Measurements from ENCODE around the gene HOXA6. TPM values are rescaled to one million over a fixed set of nuclear protein-coding genes. Genes with fewer than 3 reads are reported as not detected.
A peak's percentile ranks its signal among the peaks of the same experiment; 100 is the strongest.

HOXA6 gene
- total RNA-seq, 1 donor from 2014 or later: not detected

DNA sequence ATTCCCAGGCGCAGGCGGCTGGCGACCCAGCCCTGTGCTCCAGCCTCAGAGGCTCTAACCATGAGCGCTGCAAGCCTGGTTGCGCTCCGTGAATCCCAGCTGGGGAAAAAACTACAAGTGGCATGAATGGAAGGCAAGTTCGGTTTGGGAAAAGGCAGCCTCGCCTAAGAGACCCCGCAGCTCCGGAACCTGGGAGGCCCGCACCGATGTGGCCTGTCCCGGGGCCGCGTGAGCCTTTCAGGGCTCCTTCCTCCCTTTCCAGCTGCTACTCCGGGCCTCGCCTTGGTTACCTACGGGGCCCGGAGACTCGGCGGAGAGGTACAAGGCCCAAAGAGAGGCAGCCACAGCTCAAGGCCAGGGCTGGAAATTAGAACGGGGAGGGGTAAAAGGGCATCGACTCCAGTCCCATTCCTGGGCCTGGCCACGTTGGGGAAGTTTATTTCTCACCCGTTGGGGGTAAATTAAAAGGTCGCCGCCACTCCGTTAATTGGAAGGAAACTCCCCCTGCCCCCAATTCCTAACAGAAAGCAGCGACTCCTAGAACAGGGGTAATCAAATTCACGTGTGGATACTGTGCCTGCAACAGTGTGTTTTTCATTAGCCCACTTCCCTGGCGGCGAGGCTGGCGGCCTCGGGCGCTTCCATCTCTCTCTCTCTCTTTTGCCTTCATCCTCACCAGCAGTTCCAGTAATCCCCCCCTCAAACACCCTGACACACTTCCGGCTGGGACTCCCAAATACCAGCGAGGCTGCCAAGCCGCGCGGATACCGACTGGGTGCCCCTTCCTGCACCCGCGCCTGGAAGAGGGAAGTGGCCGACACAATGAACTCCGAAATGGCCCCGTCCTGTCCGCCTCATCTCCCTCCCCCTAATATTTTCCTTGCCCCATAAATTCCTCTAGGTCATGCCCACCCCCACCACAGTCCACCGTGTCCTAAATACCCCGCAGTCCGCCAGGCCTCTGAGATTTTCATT is 19.2 kb upstream of the HOXA6 start:
- Histone ChIP-seq H3K4me1 (no peaks in the 10 kb centered on the region), H3K27ac (no peak overlapping the region), H3K9me3 (ENCODE audit: low read depth) (no peaks in the 10 kb centered on the region), H3K9ac (no peak overlapping the region), H3K79me2 (ENCODE audit: low read depth) (no peaks in the 10 kb centered on the region), H3K36me3 (no peaks in the 10 kb centered on the region), H3K27me3 (peaks cover 100% of the 10 kb centered on the region), H3K4me3 (no peak overlapping the region), H3F3A (ENCODE audit: low read depth) (no peaks in the 10 kb centered on the region), H2AFZ (replicated peaks) (no peak overlapping the region), H3K4me2 (no peak overlapping the region), H4K20me1 (ENCODE audit: low read depth) (peaks cover 83% of the 10 kb centered on the region)
- peak; percentile 43 for DNase-seq (ENCODE audit: low spot score)
- peaks cover 90% of the 10 kb centered on the region for H3K27me3 Mint-ChIP-seq (ENCODE audit: insufficient read depth, low read depth)
- H3K4me3 Mint-ChIP-seq: no peak overlapping the region
- TF ChIP-seq EZH2phosphoT487 (IDR thresholded peaks at IDR 0.05) (peak; percentile 87), CTCF (IDR thresholded peaks at IDR 0.05) (no peak), EZH2 (IDR thresholded peaks at IDR 0.05) (peak; percentile 88)
- no peaks in the 10 kb centered on the region for H3K36me3 Mint-ChIP-seq
- no peak overlapping the region for H3K27ac Mint-ChIP-seq
- peaks cover 3% of the 10 kb centered on the region for H3K9me3 Mint-ChIP-seq
- peaks cover 2% of the 10 kb centered on the region for H3K4me1 Mint-ChIP-seq

GRCh38 chr7:27165996-27166530 is 18.5 kb upstream of the HOXA6 start:
- TF ChIP-seq CTCF (IDR thresholded peaks at IDR 0.05): no peak
- H2AFZ ChIP-seq (replicated peaks): no peak overlapping the region
- no peaks in the 10 kb centered on the region for H3K4me1 ChIP-seq
- H3K4me1 Mint-ChIP-seq: no peaks in the 10 kb centered on the region
- no peaks in the 10 kb centered on the region for H3K36me3 ChIP-seq
- no peak overlapping the region for H3K27ac Mint-ChIP-seq
- H3K79me2 ChIP-seq (ENCODE audit: low read depth): no peaks in the 10 kb centered on the region
- H3F3A ChIP-seq (ENCODE audit: low read depth): no peaks in the 10 kb centered on the region
- H3K9me3 ChIP-seq (ENCODE audit: low read depth): no peaks in the 10 kb centered on the region
- no peak overlapping the region for H3K27ac ChIP-seq
- H4K20me1 ChIP-seq (ENCODE audit: low read depth): peaks cover 76% of the 10 kb centered on the region
- no peak for DNase-seq (ENCODE audit: low spot score)
- H3K4me2 ChIP-seq: no peak overlapping the region
- no peaks in the 10 kb centered on the region for H3K36me3 Mint-ChIP-seq
- H3K27me3 Mint-ChIP-seq (ENCODE audit: insufficient read depth, low read depth): peaks cover 87% of the 10 kb centered on the region
- no peak overlapping the region for H3K4me3 ChIP-seq
- peaks cover 3% of the 10 kb centered on the region for H3K9me3 Mint-ChIP-seq
- H3K27me3 ChIP-seq: peaks cover 100% of the 10 kb centered on the region
- H3K4me3 Mint-ChIP-seq: no peak overlapping the region
- no peak overlapping the region for H3K9ac ChIP-seq

DNA sequence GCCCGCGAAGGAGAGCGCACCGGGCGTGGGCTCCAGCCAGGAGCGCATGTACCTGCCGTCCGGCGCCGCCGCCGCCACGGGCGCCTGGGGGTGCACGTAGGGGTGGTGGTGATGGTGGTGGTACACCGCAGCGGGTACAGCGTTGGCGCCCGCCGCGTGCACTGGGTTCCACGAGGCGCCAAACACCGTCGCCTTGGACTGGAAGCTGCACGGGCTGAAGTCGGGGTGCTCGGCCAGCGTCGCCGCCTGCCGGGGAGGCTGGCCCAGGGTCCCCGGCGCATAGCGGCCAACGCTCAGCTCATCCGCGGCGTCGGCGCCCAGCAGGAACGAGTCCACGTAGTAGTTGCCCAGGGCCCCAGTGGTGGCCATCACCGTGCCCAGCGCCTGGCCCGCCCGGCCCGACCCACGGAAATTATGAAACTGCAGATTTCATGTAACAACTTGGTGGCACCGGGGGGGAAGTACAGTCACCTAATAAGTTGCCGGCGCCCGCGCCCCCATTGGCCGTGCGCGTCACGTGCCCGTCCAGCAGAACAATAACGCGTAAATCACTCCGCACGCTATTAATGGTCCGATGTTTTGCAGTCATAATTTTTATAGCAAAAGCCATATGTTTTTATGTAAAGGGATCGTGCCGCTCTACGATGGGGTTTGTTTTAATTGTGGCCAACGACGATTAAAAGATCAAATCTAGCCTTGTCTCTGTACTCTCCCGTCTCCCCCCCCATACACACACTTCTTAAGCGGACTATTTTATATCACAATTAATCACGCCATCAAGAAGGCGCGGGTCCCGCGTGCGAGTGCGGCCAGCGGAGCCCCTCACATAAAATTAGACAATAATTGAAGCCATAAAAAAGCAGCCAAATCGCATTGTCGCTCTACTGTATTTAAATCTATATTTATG is 17.8 kb upstream of the HOXA6 start, which contains the start of gene HOXA9:
Gene HOXA9, minus strand, starts transcription at position 449 of the 907 bp plus-strand sequence. Its CDS starts 80 bp downstream, at position 369.
- Histone ChIP-seq H3K9me3 (ENCODE audit: low read depth) (no peaks in the 10 kb centered on the region), H3K27me3 (peaks cover 100% of the 10 kb centered on the region), H3K4me3 (peak within 1 kb of the TSS; percentile 12), H3K79me2 (ENCODE audit: low read depth) (no peaks in the 10 kb centered on the region), H4K20me1 (ENCODE audit: low read depth) (peaks cover 69% of the 10 kb centered on the region), H3K27ac (no peak within 1 kb of the TSS), H3K36me3 (no peaks in the 10 kb centered on the region), H2AFZ (replicated peaks) (peak within 1 kb of the TSS; percentile 8), H3K4me1 (no peaks in the 10 kb centered on the region), H3F3A (ENCODE audit: low read depth) (no peaks in the 10 kb centered on the region), H3K9ac (no peak within 1 kb of the TSS), H3K4me2 (peak within 1 kb of the TSS; percentile 16)
- Mint-ChIP-seq H3K9me3 (peaks cover 3% of the 10 kb centered on the region), H3K27me3 (ENCODE audit: insufficient read depth, low read depth) (peaks cover 85% of the 10 kb centered on the region), H3K4me1 (no peaks in the 10 kb centered on the region), H3K4me3 (no peak within 1 kb of the TSS), H3K27ac (no peak within 1 kb of the TSS), H3K36me3 (no peaks in the 10 kb centered on the region)
- peak; percentile 93 for TF ChIP-seq EZH2 (IDR thresholded peaks at IDR 0.05)
- no peak for TF ChIP-seq CTCF (IDR thresholded peaks at IDR 0.05)
- peak; percentile 96 for TF ChIP-seq EZH2phosphoT487 (IDR thresholded peaks at IDR 0.05)
- no peak for DNase-seq (ENCODE audit: low spot score)

Measured in neural progenitor cell (in vitro differentiated cells).